NCI-H2107 treated with DMSO at 0.1 percent for 48 hours (cell line): Measurements from ENCODE around the gene ALDH3B1.
"Not testable (repeated sequence)": the region's sequence is repeated elsewhere in the genome, so short reads cannot be mapped to it uniquely, and the experiment has no call there.

Experiments used
- DNase-seq: peaks from one replicate; lab custom pipeline; 2025; ENCODE audit not compliant: unreplicated experiment; lab: John Stamatoyannopoulos, UW

The ALDH3B1 gene, protein sequence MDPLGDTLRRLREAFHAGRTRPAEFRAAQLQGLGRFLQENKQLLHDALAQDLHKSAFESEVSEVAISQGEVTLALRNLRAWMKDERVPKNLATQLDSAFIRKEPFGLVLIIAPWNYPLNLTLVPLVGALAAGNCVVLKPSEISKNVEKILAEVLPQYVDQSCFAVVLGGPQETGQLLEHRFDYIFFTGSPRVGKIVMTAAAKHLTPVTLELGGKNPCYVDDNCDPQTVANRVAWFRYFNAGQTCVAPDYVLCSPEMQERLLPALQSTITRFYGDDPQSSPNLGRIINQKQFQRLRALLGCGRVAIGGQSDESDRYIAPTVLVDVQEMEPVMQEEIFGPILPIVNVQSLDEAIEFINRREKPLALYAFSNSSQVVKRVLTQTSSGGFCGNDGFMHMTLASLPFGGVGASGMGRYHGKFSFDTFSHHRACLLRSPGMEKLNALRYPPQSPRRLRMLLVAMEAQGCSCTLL

DNA sequence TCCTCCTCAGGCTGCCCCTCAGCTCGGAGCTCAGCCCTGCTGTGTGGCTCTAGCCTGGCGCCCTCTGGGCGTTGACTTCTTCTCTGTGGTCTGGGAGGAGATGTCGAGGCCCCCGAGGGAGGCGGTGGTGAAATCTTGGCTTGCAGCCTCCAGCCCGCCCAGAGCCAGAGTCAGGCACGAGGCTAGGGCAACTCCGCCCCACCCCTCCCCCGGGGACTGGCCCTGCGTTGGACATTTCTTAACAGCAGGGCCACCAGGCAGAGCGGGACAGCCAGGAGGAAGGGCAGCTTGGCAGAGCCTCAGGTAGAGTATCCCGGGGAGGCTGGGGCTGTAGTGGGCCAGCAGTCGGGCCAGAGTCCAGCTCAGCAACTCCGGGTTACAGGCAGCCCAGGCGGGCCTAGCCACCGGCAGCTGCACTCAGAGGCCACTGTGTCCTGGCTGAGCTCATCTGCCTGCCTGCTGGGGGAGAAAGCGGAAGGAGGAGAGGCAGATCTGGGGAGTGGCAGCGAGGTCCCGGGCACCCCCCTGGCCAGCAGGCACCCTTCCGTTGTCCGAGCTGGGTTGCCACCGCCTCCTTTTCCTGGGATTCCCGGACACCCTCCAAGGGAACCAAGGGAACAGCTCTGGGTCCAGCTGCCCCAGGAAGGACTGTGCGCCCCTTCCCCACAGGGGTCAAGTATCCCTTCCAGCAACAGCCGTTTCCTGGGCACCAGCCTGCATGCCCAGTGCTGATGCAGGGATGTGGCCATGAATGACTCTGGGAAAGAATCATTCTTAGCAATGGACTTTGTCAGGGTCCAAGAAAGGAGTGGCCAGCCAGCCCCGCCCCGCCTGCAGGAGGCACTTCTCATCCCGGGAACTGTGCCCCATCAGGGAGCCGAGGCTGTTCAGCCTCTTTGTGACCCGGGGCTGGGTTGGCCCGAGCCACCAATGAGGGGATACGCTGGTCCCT is at the start of gene ALDH3B1:
ALDH3B1 (plus strand) TSS at position 238 of the 952 bp plus-strand sequence. CDS start 4,971 bp downstream, outside the sequence.
- DNase-seq, result no peak

DNA sequence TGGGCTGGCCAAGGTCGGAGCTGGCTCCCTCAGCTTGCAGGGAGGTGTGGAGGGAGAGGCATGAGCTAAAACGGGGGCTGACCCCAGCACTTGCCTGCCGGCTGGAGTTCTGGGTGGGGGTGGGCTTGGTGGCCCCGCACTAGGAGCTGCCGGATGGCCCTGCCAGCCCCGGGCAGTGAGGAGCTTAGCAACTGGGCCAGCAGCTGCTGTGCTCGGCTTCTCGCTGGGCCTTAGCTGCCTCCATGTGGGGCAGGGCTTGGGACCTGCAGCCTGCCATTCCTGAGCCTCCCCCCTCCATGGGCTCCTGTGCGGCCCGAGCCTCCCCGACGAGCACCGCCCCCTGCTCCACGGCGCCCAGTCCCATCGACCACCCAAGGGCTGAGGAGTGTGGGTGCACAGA is 46.9 kb upstream of the ALDH3B1 start:
- not testable (repeated sequence) for DNase-seq

DNA sequence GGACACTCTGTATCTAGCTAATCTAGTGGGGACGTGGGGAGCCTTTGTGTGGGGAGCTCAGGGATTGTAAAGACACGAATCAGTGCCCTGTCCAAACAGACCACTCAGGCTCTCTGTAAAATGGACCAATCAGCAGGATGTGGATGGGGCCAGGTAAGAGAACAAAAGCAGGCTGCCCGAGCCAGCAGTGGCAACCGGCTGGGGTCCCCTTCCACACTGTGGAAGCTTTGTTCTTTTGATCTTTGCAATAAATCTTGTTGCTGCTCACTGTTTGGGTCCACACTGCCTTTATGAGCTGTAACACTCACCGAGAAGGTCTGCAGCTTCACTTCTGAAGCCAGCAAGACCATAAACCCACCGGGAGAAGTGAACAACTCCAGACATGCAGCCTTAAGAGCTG is 46.2 kb upstream of the ALDH3B1 start:
- DNase-seq, result not testable (repeated sequence)

DNA sequence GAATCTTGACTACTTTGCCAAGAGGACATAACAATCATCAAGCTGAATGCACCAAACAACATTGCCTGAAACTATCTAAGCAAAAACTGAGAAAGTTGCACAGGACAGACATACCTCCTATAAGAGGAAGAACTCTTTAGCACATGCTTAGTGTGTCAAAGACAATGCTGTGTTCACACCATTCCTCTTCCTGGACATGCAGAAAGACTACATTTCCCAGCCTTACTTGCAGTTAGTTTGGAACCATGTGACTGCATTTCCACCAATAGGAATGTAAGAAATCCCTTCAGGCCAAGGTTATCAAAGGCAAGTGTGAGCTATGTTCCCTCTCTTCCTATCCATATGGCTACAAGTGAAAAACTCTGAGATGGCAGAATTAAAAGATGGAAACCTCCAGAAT is 45.4 kb upstream of the ALDH3B1 start:
- not testable (repeated sequence) for DNase-seq

DNA sequence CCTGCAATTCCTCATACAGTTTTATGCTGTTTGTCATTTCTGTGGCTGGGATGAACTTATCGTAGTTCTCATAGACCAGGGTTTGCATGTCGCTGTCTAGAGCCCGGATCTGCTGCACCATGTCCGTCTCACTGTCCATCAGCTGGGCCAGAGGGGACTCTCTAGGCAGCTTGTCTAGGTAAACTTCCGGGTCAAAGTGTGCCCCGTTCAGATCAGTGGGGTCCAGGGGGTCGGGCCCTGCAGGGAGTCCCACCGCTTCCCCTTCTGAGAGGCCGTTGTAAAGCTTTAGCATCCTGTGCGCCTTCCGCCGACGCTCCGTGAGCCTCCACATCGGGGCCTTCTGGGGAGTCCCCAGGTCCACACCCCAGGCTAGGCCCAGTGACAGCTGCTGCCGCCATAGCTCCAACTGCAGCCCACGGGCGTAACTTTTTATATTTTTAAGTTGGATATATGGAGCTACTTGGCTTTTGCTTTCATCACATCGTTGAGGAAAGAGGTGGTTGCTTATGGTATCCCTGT is 44.2 kb upstream of the ALDH3B1 start:
- DNase-seq, result not testable (repeated sequence)

DNA sequence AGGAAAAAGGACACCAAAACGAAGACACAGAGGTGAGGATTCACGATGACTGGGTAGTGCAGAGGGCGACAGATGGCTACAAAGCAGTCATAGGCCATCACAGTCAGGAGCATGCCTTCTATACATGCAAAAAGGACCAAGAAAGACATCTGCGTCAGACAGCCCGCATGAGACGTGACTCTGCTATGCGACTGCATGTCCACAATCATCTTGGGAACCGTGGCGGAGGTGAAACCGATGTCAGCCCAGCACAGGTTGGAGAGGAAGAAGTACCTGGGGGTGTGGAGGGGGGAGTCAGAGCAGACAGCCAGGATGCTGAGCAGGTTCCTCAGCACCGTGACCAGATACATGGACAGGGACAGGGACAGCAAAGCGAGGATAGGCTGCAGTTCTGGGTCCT is 35.4 kb upstream of the ALDH3B1 start:
- DNase-seq, result not testable (repeated sequence)

DNA sequence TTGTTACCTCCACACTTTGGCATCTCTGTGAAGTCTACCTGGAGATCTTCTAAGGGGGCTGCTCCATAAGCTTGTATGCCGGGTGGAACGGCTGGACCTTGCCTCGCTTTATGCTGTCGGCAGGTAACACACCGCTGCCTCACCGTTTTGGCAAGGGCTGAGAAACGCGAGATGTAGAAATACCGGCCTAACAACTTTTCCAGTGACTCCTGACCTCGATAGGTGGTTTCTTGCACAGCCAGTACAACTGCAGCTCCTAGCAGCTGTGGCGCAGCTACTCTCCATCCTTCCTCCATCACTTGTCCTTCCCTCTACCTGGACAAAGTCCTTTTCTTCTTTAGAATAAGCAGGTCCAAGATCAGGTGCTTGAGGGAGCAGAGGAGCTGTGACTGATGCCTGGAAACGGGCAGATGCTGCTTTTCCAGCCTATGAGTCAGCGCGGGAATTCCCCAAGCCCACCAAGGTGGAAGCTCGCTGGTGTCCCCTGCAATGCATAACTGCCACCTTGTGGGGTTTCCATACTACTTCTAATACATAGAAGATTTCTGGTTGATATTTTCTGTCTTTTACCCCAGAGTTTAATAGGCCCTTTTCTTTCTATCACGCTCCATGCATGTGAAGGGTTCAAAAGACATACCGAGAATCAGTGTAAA is 31.2 kb upstream of the ALDH3B1 start:
- not testable (repeated sequence) for DNase-seq

DNA sequence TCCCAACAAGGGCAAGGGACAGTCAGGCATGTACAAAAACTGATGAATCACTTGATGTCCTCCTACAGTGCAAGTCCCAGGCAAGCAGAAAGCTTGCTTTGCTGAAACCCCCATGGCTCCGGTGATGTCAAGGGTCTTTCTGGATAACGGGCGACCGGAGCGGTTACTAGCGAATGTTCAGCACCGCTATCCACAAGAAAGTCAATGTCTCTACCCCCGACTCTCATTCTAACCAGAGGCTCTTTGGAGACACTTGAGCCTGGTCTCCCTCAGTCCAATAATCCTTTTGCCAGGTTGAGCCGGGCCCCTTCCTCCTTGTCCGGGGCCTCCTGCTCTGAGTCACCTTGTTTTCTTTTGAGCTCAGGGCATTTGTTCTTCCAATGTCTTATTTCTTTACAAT is 28.9 kb upstream of the ALDH3B1 start:
- DNase-seq, result not testable (repeated sequence)

DNA sequence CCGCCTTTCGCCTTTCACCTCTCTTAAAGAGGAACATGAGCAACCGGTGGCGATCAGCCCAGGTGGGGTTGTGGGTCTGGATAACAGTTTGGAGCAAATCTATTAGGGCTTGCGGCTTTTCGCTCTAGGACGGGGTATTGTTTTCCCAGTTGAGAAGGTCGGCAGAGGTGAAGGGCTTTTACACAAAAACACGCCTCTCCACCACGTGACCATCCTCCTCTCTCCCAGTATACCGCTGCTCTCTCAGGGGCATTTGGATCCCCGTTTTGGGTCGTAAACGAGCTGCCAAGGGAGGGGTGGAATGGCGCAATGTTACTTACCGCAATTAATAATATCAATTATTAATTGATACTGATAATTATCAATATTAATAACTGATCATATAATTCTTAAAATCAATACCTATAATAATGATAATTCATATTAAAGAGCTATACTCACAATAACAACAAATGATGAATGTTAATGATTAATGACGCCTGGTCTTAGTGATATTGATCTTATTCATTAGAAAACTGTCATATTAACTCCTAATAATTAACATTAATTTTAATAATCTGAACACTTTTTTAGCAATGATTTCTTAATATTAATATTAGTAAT is 27.8 kb upstream of the ALDH3B1 start:
- not testable (repeated sequence) for DNase-seq

DNA sequence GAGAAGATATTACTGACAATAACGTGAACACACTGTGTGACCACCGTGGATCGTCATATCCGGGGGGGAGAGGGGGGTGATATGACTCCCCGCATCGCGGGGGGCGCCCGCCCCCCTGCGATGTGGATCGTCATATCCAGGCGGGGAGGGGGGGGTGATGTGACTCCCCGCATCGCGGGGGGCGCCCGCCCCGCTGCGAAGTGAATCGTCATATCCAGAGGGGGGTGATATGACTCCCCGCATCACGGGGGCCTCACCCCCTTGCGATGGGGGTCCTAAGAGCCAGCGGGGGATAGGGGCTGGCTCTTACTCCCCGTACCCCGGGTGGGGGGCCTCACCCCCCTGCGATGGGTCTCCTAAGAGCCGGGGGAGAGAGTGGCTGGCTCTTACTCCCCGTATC is 26.2 kb upstream of the ALDH3B1 start:
- no peak for DNase-seq

DNA sequence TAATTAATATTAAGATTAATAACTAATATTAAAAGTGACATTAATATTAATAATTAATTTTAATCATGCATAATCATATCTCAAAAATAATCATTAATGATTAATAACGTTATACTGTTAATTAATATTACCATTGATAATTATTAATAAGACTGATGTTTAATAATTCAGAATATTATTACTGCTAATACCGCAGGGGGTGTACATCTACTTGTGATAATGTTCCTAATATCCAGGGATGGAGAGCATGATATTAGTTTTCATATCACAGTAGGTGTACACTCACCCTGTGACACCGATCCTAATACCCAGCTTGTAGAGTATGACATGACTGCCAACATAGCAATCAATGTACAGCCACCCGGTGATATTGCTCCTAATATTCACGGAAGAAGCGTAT is 24.8 kb upstream of the ALDH3B1 start:
- not testable (repeated sequence) for DNase-seq

DNA sequence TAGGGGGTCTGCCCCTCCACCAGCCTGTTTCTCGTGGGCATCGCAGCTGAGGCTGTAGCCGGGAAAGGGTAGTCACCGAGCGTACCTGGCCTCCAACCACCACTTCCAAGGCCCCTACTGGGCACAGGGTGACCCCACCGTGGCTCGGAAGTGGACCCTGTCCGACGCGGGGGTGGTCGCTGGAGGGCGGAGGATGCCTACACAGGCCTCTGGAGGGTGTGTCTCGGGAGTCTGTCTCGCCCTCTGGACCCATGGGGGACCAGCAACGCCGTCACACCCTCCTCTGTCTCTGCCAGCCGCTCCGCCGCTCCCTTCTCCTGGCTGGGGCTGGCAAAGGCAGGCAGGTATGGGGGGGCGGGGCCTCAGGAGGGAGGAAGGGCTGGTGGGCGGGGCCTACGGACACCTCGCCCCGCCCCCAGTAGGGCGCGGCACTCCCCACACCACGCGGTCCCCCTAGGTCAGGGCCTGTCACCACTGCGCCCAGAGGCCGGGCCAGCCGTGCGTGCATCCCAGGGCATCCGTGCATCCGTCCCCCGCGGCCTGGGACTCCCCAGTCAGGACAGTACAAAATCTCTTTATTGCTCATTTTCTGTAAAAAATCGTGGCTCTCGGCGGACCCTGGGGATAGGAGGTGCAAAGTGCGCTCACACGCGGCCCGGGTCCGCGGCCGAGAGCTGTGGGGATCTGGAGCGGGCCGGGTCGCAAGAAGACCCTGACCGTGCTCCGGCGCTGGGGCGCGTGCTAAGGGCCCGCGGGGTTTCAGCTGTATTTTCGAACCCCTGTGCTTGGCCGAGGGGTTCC is 19.4 kb upstream of the ALDH3B1 start:
- DNase-seq, result not testable (repeated sequence)

DNA sequence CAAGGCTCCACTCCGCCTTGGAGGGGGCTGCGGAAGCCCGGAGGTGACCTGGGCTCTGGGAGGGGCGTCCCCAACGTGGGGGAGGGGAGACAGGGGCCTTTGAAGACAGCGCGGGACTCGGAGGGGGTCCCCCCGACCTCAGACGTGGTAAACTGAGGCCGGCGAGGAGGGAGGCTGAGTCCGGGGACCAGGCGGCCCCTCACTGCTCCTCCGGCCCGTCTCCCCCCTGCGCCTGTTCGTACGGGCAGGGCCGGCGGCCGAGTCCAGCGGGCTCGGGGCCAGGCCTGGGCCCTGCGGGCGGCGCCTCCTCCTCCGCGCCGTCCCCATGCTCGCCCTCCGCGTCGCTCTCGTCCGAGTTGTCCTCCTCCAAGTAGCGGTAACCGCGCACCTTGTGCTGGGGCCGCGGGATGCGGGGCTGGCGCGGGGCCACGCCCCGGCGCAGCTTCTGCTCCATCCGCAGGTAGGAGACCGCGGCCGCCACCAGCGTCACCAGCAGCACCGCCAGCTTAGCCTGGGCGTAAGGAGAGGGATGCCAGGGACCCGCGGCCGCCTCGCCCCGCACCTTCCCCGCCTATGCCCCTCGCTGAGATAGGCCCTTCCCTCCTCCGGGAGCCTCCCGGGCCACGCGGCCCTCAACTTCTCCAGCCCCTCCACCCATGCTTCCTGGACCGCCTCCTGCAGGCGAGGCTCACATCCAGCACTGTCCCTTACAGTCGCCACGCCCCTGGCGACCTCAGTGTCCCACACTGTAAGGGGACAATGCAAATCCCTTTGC is 18.6 kb upstream of the ALDH3B1 start:
- DNase-seq, result not testable (repeated sequence)

DNA sequence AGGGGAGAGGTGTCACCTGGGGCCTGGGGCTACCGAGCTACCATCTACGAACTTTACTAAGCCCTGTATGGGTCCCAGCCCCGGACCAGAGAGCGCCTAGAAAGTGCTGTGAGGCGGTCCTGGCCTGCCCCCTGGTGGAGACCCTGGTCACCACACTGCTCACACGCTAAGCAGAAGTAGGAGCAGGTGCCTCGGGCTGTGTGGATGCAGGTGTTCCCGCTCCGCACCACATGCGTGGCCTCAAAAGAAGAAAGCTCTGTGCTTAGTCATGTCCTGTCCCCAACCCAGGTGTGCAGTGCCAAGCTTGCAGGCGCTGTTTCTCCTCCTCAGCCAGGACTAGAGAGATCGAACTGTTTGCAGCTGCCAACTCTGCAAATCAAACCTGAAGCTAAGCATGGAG is 16.3 kb upstream of the ALDH3B1 start:
- not testable (repeated sequence) for DNase-seq

DNA sequence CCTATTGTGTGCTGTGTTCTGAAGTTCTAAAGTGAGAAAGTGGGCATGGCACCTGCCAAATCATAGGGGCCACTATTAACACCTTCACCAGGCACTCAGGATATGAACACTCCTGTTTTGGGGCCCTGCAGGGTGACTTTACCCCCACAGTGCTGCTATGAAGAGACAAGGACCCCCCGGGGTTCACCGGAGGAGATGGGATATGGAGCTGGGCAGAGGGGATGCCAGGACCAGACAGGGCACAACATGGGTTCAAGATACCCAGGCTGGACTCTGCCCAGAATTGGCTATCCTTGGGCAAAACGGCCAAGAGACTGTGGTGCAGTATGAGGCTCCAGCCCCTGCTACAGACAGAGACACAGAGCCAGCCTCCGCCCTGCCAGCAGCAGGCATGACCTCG is 15.7 kb upstream of the ALDH3B1 start:
- DNase-seq, result not testable (repeated sequence)

DNA sequence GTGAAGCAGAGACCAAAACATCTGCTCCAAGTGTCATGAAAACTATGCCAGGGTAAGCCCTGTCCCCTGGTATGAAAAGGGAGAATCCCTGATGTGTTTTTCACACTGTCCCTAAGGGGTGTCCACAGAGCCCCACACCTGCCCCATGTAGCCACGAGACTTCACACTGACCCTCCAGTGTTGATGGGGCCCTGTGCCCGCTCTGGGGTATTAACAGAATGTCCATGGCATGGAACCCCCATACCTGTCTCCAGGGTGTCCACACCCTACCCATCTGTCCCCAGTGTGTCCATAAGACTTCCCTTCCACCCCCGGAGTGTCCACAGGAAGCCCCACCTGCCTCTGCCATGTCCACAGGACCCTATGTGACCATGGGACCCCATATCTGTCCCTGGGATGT is 15.0 kb upstream of the ALDH3B1 start:
- not testable (repeated sequence) for DNase-seq

DNA sequence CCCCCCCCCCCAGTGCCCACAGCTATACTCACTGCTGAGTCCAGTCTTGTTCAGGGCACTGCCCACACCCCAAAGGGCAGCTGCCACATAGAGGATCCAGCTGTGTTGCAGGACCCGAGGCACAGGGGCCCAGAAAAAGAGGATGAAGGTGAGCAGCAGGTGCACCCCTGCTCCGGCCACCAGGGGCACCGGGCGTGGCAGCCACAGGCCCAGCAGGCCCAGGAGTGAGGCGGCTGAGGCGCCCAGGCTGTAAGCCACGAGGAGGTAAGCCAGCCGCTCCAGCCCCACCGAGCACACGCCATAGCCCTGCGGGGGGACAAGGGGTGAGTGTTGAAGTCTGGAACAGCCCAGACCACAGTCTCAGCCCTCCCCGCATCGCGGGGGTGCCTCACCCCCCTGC is 14.5 kb upstream of the ALDH3B1 start:
- DNase-seq, result not testable (repeated sequence)

DNA sequence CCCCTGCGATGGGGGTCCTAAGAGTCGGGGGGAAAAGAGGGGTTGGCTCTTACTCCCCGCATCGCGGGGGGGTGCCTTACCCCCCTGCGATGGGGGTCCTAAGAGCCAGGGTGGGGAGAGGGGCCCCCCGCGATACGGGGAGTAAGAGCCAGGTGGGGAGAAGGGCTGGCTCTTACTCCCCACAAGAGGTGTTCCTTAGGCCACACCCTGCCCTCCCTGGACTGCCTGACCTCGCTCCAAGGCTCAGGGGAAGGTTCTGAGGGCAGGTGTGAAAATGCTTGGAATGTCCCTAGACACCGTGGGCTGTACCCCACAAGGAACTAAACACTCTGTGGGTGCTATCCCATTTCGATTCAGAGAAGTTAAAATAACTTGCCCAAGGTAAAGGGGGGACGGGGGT is 14.1 kb upstream of the ALDH3B1 start:
- DNase-seq, result no peak
